ENCODE results near the gene RNF31. TPM values are rescaled to one million over a fixed set of nuclear protein-coding genes. Genes with fewer than 3 reads are reported as not detected.

RNF31 gene
- total RNA-seq, 4 donors from 2014 or later: 19.0 to 38.9 (median 32.0) TPM

DNA sequence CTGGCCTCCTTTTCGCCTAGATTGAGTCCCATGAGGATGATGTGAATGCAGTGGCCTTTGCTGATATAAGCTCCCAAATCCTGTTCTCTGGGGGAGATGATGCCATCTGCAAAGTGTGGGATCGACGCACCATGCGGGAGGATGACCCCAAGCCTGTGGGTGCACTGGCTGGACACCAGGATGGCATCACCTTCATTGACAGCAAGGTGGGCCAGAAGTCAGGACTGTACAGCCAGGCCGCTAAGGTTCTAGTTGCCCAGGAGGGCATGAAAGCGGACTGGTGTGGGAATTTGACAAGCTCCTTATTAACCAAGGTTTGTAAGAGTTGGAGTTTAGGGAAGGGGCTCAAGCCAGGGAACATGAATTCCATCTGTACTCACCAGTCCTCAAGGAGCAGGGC lies 27.6 kb upstream of the RNF31 start:
- Histone ChIP-seq H3K27ac (no peak overlapping the region), H3K9me3 (no peaks in the 10 kb centered on the region), H3K4me1 (peaks cover 0 to 23% (median 10%) of the 10 kb centered on the region in 3 donors), H3K27me3 (no peaks in the 10 kb centered on the region), H3K36me3 (peaks cover 0 to 79% of the 10 kb centered on the region in 2 donors), H3K4me3 (no peak overlapping the region)
- ATAC-seq: no peak
- 88 to 90% methylated on average over 2 to 4 of the region's 6 CpGs for WGBS, 2 donors (ENCODE audit: low coverage in 1 of 2)
- TF ChIP-seq EP300 (IDR thresholded peaks at IDR 0.05) (no peak), POLR2A (IDR thresholded peaks at IDR 0.05) (no peak), POLR2AphosphoS5 (IDR thresholded peaks at IDR 0.05) (no peak)
- TF ChIP-seq, protein P1, sequence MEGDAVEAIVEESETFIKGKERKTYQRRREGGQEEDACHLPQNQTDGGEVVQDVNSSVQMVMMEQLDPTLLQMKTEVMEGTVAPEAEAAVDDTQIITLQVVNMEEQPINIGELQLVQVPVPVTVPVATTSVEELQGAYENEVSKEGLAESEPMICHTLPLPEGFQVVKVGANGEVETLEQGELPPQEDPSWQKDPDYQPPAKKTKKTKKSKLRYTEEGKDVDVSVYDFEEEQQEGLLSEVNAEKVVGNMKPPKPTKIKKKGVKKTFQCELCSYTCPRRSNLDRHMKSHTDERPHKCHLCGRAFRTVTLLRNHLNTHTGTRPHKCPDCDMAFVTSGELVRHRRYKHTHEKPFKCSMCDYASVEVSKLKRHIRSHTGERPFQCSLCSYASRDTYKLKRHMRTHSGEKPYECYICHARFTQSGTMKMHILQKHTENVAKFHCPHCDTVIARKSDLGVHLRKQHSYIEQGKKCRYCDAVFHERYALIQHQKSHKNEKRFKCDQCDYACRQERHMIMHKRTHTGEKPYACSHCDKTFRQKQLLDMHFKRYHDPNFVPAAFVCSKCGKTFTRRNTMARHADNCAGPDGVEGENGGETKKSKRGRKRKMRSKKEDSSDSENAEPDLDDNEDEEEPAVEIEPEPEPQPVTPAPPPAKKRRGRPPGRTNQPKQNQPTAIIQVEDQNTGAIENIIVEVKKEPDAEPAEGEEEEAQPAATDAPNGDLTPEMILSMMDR (IDR thresholded peaks at IDR 0.05): no peak

DNA sequence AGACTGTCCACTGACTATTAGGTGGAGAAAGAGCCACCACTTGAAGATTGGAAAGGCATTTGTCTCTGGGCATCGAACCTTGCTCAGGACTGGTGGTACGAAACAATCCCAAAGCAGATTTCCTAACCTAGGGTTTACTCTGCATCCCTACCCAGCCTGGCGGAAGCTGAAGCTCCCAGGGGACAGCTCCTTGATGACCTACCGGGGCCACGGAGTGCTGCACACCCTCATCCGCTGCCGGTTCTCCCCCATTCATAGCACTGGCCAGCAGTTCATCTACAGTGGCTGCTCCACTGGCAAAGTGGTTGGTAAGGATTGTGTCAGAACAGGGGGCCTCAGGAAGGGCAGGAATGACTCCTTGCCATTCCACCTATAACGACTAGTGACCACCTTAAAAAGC lies 26.1 kb upstream of the RNF31 start:
- no peaks in the 10 kb centered on the region for H3K9me3 ChIP-seq
- ATAC-seq: no peak
- no peak overlapping the region for H3K27ac ChIP-seq
- no peak overlapping the region for H3K4me3 ChIP-seq
- no peaks in the 10 kb centered on the region for H3K27me3 ChIP-seq
- peaks cover 0 to 82% of the 10 kb centered on the region in 2 donors for H3K36me3 ChIP-seq
- H3K4me1 ChIP-seq: peaks cover 0 to 14% (median 2%) of the 10 kb centered on the region in 3 donors
- TF ChIP-seq, protein P1 (IDR thresholded peaks at IDR 0.05): no peak
- TF ChIP-seq EP300 (IDR thresholded peaks at IDR 0.05) (no peak), POLR2A (IDR thresholded peaks at IDR 0.05) (no peak), POLR2AphosphoS5 (IDR thresholded peaks at IDR 0.05) (no peak)
- 94% methylated on average over 6 of the region's 8 CpGs; no CpG with 5 or more reads in 1 of the 2 donors for WGBS, 2 donors (ENCODE audit: low coverage in 1 of 2)

GRCh38 chr14:24122416-24122815 lies 24.9 kb upstream of the RNF31 start:
- Histone ChIP-seq H3K27ac (no peak overlapping the region), H3K4me1 (peaks cover 0 to 2% (median 0%) of the 10 kb centered on the region in 3 donors), H3K36me3 (peaks cover 0 to 75% of the 10 kb centered on the region in 2 donors), H3K4me3 (no peak overlapping the region), H3K27me3 (no peaks in the 10 kb centered on the region), H3K9me3 (no peaks in the 10 kb centered on the region)
- no CpG with 5 or more reads among the region's 4 CpGs for WGBS, 2 donors (ENCODE audit: low coverage in 1 of 2)
- TF ChIP-seq POLR2AphosphoS5 (IDR thresholded peaks at IDR 0.05) (no peak), POLR2A (IDR thresholded peaks at IDR 0.05) (no peak), EP300 (IDR thresholded peaks at IDR 0.05) (no peak)
- TF ChIP-seq, protein P1 (IDR thresholded peaks at IDR 0.05): no peak
- ATAC-seq: no peak

DNA sequence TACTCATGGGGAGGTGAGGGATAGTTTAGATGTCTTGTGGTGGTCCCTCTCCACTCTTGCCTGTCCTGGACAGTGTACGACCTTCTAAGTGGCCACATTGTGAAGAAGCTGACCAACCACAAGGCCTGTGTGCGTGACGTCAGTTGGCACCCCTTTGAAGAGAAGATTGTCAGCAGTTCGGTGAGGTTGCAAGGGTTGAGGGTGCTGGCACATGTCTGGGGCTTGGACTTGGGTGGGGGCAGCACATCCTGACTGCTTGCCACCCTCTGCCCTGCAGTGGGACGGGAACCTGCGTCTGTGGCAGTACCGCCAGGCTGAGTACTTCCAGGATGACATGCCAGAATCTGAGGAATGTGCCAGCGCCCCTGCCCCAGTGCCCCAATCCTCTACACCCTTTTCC lies 24.4 kb upstream of the RNF31 start:
- H3K27me3 ChIP-seq: no peaks in the 10 kb centered on the region
- H3K27ac ChIP-seq: no peak overlapping the region
- no peak overlapping the region for H3K4me3 ChIP-seq
- no peaks in the 10 kb centered on the region for H3K9me3 ChIP-seq
- ATAC-seq: no peak
- TF ChIP-seq EP300 (IDR thresholded peaks at IDR 0.05) (no peak), POLR2A (IDR thresholded peaks at IDR 0.05) (no peak), POLR2AphosphoS5 (IDR thresholded peaks at IDR 0.05) (no peak)
- TF ChIP-seq, protein P1 (IDR thresholded peaks at IDR 0.05): no peak
- peaks cover 0 to 71% of the 10 kb centered on the region in 2 donors for H3K36me3 ChIP-seq
- no peaks in the 10 kb centered on the region for H3K4me1 ChIP-seq
- WGBS, 2 donors (ENCODE audit: low coverage in 1 of 2): 89 to 90% methylated on average over 4 to 5 of the region's 8 CpGs

Measured in gastroesophageal sphincter (tissue), 4 donors.